NT2/D1 (cell line): ENCODE measurements around the gene PANK2.
"Not testable (repeated sequence)": the region's sequence is repeated elsewhere in the genome, so short reads cannot be mapped to it uniquely, and the experiment has no call there.

Source experiments
- DNase-seq: peaks from one replicate; pipeline ENCODE4 v3.0.0-alpha.2; 2011; ENCODE audit warnings: low read depth, low spot score
- H3K27me3 ChIP-seq: 2 replicates; pipeline ENCODE4 v1.6.0; 2011; ENCODE audit warnings: mild to moderate bottlenecking; ENCODE audit not compliant: insufficient read length, insufficient read depth
- H3K36me3 ChIP-seq: 2 replicates; pipeline ENCODE4 v1.6.1; 2011; ENCODE audit warnings: mild to moderate bottlenecking, low read length, mixed read lengths; ENCODE audit not compliant: insufficient read depth, insufficient read length
- H3K4me1 ChIP-seq: 2 replicates; pipeline ENCODE4 v1.5.1; 2011; ENCODE audit not compliant: insufficient read depth, insufficient read length
- H3K4me3 ChIP-seq: 2 replicates; pipeline ENCODE4 v1.5.1; 2011; ENCODE audit warnings: low read depth; ENCODE audit not compliant: insufficient read length
- H3K9ac ChIP-seq: 2 replicates; pipeline ENCODE4 v1.6.0; 2011; ENCODE audit warnings: low read depth; ENCODE audit not compliant: insufficient read length
- H3K9me3 ChIP-seq: 2 replicates; pipeline ENCODE4 v1.5.1; 2011; ENCODE audit warnings: mild to moderate bottlenecking, low read length; ENCODE audit not compliant: insufficient read depth
- SUZ12 ChIP-seq: IDR thresholded peaks from 2 replicates; pipeline ENCODE4 v1.6.1; 2011; ENCODE audit not compliant: insufficient read length, insufficient read depth; ENCODE audit errors: extremely low read depth
- YY1 ChIP-seq: IDR thresholded peaks from 2 replicates; pipeline ENCODE4 v1.6.1; 2011; ENCODE audit not compliant: insufficient read length, insufficient read depth
- ZNF274 ChIP-seq: IDR thresholded peaks from 2 replicates; pipeline ENCODE4 v1.6.1; 2011; ENCODE audit warnings: mild to moderate bottlenecking, low read depth, low read length

The PANK2 gene

DNA sequence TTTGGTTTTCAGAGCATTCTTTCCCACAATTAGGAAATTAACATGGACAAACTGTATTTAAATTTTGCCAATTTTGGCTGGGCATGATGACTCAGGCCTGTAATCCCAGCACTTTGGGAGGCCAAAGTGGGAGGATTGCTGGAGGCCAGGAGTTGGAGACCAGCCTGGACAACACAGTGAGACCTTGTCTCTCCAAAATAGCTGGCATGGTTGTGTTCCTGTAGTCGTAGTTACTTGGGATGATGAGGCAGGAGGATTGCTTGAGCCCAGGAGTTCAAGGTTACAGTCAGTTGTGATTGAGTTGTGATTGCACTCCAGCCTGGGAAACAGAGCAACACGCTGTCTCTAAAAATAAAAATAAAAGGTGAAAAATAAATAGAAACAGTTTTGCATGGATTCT, 15.0 kb downstream of the PANK2 start:
- H3K27me3 ChIP-seq: no peaks in the 10 kb centered on the region
- TF ChIP-seq SUZ12 (no peak), ZNF274 (no peak), YY1 (no peak)
- peaks cover 22% of the 10 kb centered on the region for H3K36me3 ChIP-seq
- no peaks in the 10 kb centered on the region for H3K9me3 ChIP-seq
- DNase-seq: no peak
- no peak overlapping the region for H3K9ac ChIP-seq
- H3K4me3 ChIP-seq: no peak overlapping the region
- no peaks in the 10 kb centered on the region for H3K4me1 ChIP-seq

DNA sequence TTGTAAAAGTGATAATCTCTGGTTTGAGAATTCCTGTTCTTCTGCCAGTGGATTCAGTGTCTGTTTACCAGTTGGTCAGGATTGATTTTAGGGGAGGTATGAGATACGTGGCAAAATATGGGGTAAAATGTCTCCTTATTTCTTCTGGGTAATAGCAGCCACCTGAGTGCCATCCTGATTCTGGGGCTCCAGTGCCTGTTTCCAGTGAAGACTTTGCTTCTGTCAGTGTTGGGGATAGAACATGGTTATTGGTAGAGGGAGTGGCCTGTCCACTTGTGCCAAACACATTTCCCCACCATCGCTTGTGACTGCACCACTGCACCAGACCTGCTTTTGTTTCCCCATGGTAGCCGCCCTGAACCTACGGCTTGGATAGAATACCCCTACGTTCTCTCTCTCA, 15.7 kb downstream of the PANK2 start:
- no peaks in the 10 kb centered on the region for H3K27me3 ChIP-seq
- peaks cover 27% of the 10 kb centered on the region for H3K36me3 ChIP-seq
- H3K4me3 ChIP-seq: no peak overlapping the region
- H3K4me1 ChIP-seq: no peaks in the 10 kb centered on the region
- H3K9ac ChIP-seq: no peak overlapping the region
- no peak for DNase-seq
- TF ChIP-seq SUZ12 (no peak), YY1 (no peak), ZNF274 (no peak)
- H3K9me3 ChIP-seq: no peaks in the 10 kb centered on the region

DNA sequence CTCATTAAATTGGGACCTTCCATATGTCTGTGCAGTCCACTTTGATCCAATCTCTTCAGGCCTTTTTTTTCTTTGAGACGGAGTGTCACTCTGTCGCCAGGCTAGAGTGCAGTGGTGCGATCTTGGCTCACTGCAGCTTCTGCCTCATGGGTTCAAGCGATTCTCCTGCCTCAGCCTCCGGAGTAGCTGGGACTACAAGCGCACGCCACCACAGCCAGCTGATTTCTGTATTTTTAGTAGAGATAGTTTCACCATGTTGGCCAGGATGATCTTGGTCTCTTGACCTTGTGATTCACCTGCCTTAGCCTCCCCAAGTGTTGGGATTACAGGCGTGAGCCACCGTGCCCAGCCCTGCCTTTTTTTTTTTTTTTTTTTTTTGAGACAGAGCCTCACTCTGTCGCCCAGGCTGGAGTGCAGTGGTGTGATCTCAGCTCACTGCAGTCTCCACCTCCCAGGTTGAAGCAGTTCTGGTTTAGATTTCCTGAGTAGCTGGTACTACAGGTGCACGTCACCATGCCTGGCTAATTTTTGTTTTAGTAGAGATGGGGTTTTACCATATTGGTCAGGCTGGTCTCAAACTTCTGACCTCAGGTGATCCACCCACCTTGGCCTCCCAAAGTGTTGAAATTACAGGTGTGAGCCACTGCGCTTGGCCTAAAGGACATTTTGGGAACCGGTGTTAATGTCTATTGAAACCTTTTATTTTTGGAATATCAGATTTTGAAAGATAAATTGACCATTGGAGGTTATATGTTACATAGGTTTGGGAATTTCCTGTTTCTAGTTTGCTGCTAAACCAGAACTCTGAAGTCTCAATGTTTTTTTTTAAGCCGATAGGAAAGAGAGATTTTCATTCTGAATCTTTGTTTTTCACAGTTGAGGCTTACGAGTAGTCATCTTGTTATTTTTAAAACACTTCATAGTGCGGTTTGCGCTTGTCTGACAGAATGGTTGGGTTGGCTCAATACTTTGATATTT, 17.8 kb downstream of the PANK2 start:
- H3K36me3 ChIP-seq: peaks cover 45% of the 10 kb centered on the region
- not testable (repeated sequence) for H3K9me3 ChIP-seq, DNase-seq, H3K4me3 ChIP-seq, H3K27me3 ChIP-seq, H3K4me1 ChIP-seq, H3K9ac ChIP-seq

DNA sequence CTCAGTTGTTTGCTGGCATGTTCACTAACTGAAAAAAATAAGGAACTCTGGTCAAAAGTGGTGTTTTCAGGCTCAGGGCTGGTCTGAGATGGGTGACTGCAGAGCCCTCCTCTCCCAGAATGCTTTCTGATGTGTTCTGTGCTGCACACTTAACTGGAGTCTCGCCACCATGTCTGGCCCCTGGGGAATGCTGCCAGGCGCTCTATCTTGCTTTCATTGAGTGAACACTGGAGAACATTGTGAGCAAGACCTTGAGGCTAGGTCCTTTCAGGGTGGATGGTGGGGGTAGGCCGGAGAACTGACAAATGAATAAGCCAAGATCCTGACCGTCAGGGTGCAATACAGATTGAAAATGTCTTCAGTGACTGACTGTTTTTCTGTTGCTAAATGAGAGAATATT, 19.5 kb downstream of the PANK2 start:
- H3K27me3 ChIP-seq: no peaks in the 10 kb centered on the region
- no peak overlapping the region for H3K4me3 ChIP-seq
- no peak for DNase-seq
- no peaks in the 10 kb centered on the region for H3K4me1 ChIP-seq
- H3K36me3 ChIP-seq: peaks cover 56% of the 10 kb centered on the region
- H3K9ac ChIP-seq: no peak overlapping the region
- no peaks in the 10 kb centered on the region for H3K9me3 ChIP-seq
- TF ChIP-seq SUZ12: no peak
- TF ChIP-seq ZNF274: no peak
- no peak for TF ChIP-seq YY1

DNA sequence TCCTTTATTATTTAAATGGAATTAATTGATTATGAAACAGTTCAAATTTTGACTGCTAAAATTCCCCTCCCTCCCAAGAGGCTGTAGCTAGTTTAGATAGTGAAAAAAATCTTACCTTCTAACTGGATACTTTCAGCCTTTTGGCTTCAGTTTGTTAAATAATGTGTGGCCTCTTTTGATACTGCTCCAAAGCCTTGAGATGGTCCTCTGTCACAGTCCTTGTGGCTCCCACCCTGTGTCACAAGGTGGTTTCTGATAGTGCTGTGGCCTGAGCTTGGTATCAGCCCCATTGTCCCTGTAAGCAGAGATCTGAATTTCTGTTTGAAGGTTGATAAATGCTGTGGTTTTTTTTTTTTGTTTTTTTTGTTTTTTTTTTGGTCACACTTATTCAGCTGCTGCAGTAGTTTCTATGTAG, 20.8 kb downstream of the PANK2 start:
- H3K4me3 ChIP-seq: no peak overlapping the region
- no peaks in the 10 kb centered on the region for H3K4me1 ChIP-seq
- H3K9me3 ChIP-seq: no peaks in the 10 kb centered on the region
- H3K36me3 ChIP-seq: peaks cover 67% of the 10 kb centered on the region
- no peaks in the 10 kb centered on the region for H3K27me3 ChIP-seq
- DNase-seq: no peak
- no peak overlapping the region for H3K9ac ChIP-seq
- no peak for TF ChIP-seq YY1

DNA sequence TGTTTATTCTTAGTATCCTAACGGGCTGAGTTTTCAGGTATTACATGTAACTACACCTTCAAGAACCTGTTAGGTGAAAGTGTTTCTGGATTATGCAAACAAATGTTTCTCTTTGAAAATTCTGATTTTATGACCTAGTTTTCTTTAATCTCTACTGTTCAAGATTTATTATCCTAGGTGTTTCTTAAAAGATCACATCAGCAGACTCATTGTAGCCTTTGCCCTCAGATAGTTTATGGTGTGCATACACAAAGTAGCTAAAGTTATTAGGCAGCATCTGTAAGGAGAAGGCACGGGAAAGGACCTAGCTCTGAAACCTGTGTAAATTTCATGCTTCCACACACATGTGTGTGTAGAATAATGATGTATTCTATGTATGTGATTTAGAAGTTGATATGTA, 21.7 kb downstream of the PANK2 start:
- no peak for DNase-seq
- no peaks in the 10 kb centered on the region for H3K4me1 ChIP-seq
- H3K9ac ChIP-seq: no peak overlapping the region
- TF ChIP-seq ZNF274: no peak
- no peak for TF ChIP-seq SUZ12
- TF ChIP-seq YY1: no peak
- no peak overlapping the region for H3K4me3 ChIP-seq
- H3K36me3 ChIP-seq: peaks cover 68% of the 10 kb centered on the region
- no peaks in the 10 kb centered on the region for H3K27me3 ChIP-seq
- no peaks in the 10 kb centered on the region for H3K9me3 ChIP-seq

DNA sequence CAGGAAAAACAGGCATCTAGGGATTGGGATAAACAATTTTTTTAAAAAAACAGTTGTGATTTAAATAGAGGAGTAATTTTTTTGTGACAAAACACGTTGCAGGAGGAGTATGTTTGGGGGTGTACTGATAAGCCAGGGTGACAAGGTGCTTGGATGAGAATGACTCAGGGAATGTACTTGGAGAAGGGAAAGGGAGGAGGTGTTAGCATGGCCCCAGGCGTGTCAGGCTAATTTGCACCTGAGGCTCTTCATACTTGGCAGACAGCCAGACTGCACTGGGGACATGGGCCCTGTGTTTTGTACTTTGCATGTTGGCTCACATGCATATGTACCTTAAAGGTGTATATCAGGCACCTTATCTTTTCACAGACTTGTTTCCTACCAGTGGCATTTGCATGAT, 22.8 kb downstream of the PANK2 start:
- TF ChIP-seq ZNF274 (no peak), SUZ12 (no peak), YY1 (no peak)
- no peaks in the 10 kb centered on the region for H3K27me3 ChIP-seq
- no peak overlapping the region for H3K9ac ChIP-seq
- no peaks in the 10 kb centered on the region for H3K9me3 ChIP-seq
- H3K36me3 ChIP-seq: peaks cover 74% of the 10 kb centered on the region
- no peak overlapping the region for H3K4me3 ChIP-seq
- DNase-seq: no peak
- H3K4me1 ChIP-seq: no peaks in the 10 kb centered on the region

DNA sequence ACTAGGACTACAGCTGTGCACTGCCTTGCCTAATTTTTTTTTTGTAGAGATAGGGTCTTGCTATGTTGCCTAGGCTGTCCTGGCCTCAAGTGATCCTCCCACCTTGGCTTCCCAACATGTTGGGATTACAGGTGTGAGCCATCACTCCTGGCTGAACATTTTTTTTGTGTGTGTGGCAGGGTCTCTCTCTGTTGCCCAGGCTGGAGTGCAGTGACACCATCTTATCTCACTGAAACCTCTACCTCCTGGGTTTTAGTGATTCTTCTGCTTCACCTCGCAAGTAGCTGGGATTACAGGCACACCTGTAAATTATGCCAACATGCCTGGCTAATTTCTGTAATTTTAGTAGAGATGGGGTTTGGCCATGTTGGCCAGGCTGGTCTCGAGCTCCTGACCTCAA, 25.3 kb downstream of the PANK2 start:
- DNase-seq: no peak
- Histone ChIP-seq H3K4me1 (no peaks in the 10 kb centered on the region), H3K9ac (no peak overlapping the region), H3K27me3 (no peaks in the 10 kb centered on the region), H3K4me3 (no peak overlapping the region), H3K36me3 (peaks cover 74% of the 10 kb centered on the region), H3K9me3 (no peaks in the 10 kb centered on the region)
- TF ChIP-seq YY1 (no peak), SUZ12 (no peak), ZNF274 (no peak)
